HG02840 (cell line): Measurements from ENCODE around the gene OR6A2.
A peak's percentile ranks its signal among the peaks of the same experiment; 100 is the strongest.
"Not testable (repeated sequence)": the region's sequence is repeated elsewhere in the genome, so short reads cannot be mapped to it uniquely, and the experiment has no call there.

ENCODE experiments used
- ATAC-seq: cut with Tn5 transposase; IDR thresholded peaks from one replicate; pipeline ENCODE4 v1.9.1; 2021; ENCODE audit warnings: mild to moderate bottlenecking, moderate library complexity, moderate number of reproducible peaks; ENCODE audit not compliant: unreplicated experiment, low FRiP score

Gene OR6A2

DNA sequence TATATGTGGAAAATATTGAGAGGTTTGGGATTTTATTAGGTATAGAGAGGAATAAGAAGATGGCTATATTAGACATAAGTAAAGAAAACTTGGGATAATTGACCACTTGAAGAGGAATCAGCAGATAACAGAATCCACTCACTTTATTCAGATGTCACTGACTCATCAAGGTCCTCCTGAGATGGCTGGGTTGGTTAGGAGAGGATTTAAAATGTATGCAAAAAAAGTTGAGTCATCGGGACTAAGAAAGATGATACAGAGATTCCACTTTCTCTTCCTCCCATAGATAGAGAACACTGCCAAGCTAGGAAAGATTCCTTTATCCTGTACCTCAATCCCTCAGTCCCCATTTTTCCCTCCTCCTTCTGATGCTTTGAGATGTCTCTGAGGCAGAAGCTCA, at the start of gene OR6A2:
OR6A2 (minus strand) TSS at position 288 of the 400 bp plus-strand sequence. CDS start 3,981 bp downstream, outside the sequence.
- ATAC-seq = no peak

DNA sequence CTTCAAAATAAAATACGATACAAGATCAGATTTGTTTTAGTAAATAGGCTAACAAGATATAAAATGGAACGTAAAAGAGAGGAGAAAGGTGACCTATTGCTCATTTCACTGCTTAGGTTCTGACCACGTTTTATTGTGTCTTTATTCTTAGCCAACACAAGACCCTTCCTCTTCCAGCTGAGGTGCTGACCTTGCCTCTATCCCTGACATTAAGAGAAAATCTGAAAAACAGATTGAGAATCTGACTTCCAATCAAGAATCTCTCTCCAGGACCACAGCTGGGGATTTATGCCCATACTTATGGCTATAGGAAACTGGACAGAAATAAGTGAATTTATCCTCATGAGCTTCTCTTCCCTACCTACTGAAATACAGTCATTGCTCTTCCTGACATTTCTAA, 45.9 kb upstream of the OR6A2 start, which contains the start of gene OR10A5:
OR10A5 (plus strand) TSS at position 301 of the 400 bp plus-strand sequence; CDS start at position 301, 0 bp downstream.
- ATAC-seq = no peak

DNA sequence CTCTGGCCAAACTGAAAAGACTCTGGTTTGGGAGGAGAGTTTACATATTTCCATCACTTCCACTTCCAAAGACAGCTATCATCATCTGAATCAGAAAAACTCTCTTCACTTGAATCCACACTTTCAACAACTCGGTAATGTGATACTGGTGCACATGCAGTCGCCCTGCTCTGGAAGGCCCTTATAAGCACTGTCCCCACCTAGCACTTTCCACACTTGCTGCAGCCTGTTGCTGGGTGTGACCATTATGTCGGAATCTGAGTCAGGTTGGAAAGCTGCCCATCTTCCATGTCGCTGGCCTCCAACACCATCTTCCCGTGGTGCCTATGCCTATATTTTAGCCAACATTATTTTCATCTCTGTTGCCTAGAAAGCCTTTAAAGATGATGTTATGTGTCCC, 44.9 kb upstream of the OR6A2 start:
- ATAC-seq = no peak

DNA sequence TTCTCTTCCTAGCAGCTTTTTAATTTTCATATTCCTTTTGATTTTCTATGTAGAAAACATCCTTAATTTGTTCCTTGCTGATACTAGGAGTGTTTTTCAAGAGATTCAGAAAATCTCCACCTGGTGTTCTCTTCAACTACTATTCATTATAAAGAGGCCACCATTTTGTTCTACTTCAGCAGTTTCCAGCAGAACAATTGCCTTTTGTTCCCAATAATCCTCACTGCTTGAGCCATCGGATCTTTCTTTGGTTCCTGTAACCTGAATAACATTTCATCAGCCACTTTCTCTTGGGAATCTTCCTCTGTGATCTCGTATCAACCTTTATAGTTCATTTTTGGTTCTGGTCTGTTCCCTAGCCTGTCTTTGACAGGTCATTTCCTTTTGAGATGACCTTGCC, 44.2 kb upstream of the OR6A2 start:
- ATAC-seq = no peak

DNA sequence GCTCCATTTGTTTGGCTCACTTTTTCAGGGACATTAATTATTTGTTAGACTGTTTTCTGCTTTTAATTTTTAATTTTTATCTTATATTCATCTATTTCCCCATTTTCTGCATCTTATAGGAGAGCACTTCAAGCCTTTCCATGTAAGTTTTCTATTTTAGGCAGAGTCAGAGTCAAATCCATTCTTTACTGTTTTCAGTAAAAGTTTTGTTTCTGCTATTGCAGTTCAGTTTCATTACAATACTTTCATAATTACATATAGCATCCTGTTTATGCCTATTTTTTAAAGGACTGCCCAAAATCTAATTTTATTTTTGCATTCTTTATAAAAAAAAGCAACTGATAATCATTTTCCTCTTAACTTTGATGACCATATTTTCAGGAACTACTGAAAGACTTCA, 42.2 kb upstream of the OR6A2 start:
- no peak for ATAC-seq

DNA sequence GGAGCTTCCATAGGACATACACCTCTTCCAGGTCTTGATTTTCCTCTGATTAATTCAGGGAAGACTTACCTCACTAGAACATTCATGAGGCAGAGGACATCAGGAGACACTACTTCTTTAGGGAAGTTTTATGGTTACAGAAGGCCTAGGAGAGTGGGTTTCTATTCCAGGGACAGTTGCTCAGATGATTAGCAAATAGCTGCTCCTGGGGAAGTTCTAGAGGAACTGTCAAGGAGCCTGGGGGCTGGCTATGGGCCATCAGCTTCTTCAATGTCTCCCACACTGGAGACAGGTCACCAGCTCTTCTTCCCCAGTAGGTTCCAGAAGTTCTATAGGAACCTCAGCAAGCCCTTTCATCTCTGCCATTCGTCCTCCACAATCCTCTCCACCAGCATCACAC, 34.5 kb upstream of the OR6A2 start:
- ATAC-seq = no peak

DNA sequence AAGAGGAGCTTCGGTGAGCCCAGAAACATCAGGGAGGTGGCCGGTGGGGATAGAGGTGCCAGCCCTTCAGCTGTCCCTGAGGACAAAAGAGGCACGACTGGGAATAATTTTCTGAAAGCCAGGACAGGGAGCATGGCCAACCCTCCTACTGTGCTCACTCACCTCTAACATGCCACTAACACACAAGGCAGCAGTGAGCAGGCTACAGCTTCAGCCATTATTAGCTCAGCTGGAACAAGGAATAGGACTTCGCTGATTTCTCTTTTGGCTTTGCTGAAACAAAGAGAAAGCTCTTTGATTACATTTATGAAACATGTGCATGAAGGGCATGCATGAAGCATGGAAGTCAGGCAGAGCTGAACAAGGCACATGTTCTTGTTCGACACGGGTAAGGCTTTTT, 33.9 kb upstream of the OR6A2 start:
- no peak for ATAC-seq

DNA sequence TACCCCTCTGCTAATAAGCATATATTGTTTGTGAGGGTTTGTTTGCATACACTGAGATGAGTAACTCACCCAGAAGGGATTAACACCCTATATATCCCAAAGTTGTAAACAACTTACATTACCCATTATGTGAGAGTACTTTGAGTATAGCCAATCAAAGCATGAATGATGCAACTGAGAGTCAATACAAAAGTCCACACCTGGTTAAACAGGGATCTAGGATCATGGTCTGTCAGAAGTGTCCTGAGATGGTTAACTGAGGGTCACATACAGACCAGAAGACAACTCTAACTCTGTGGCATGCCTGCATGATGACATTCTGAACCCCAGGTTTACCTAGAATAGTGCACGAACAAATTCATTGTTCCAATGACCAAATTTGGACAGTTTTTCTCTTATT, 28.6 kb upstream of the OR6A2 start:
- no peak for ATAC-seq

DNA sequence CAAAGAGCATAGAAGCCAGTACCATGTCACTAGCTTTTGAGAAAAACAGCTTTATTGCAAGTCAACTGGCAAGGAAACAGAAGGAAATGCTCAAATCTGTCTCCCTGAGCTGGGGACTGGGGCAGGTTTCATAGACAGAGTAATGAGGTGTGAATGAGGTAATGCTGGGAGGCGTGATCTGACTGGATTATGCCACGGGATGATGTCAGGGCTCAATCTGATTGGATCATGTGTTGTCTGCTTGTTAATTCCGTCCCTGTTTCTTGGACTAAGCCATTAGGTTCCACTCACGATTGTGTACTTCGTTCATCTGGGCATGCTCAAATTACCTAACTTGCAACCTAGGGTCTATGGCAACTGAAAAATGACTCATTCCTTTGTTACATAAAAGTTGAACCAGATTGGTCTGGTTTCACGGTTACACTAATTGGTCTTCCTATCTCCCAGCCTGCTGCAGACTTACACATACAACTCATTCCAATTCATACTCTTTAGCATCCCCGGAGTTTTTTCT, 25.8 kb upstream of the OR6A2 start:
- ATAC-seq = no peak

DNA sequence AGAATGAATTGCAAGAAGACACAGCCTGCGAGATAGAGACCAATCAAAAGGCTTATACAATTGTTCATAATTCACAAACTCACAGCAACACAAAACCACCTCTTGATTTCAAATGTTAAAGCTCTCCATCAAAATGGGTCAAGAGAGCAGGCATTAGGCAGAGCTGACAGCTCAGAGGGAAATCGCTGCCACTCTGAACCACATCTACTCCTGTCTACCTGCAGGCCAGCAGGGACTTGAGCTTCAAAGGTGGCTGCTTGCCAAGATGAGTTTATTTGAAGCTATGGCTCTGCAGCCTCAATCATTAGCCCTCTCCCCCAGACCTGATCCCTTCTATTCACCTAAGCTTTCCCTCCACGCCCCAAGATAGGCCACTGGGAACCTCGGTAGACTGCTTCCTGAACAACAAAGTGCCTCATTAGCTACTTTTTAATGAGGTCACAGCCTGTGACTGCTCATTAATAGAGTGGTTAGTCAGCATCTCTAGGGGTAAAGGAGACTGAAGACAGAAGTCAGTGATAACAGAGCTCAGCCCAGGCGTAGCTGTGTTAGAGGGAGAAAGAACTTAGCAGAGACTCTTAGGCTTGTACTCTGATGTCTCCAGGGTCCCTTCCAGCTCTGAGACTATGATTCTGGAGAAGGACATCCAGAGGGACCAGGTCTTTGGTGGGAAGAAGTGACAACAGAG, 24.8 kb upstream of the OR6A2 start:
- ATAC-seq = no peak

DNA sequence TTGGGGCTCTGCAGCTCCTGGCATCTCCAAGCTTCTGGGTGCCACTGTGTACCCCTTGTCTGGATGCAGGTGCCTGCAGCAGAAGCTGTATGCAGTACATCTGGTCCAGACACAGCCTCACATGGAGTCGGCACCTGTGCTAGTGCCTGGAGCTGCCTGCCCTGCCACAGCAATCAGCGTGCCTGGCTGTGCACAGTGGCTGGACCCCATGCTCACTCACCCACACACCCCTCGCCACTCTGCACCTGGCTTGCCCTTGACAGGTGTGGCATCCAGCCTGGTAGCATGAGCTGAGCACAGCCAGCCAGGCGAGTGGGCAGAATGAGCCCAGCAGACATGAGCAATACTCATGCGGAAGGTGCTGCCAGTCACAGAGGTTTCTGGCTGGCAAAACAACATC, 19.5 kb upstream of the OR6A2 start:
- no peak for ATAC-seq

DNA sequence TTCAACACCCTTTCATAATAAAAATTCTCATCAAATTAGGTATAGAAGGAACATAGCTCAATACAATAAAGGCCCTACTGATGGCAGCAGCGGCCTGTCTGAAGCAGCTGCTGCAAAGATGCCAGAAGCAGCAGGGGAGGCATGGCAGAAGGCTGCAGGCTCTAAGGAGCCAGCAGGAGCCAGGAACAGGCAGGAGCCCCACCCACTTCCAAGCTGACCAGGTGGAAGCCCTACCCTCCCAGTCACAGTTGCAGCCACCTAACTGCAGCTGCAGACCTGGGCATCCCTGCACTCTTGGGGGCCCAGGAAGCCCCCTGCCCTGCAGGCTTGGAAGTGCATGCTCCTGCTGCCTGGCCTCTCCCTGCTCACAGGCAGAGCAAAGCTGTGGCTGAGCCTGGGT, 18.2 kb upstream of the OR6A2 start:
- no peak for ATAC-seq

DNA sequence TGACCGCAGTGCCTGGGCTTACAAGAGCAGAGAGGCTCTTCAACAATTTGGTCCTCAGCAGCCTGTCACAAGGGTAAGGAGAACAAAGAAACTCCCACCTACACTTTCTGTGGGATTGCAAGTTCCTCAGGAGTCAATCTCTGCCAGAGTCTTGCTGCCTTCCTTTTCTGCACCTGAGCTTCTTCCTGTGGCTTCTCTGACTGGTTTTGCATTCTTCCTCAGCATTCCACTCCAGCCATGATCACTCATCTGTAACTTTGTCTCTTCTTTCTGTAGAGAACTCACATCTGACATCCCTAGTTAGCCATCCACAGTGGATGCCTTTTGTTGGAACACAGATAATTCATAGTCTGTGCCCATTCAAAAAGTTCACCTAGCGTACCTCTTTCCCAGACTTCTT, 14.2 kb upstream of the OR6A2 start:
- no peak for ATAC-seq

DNA sequence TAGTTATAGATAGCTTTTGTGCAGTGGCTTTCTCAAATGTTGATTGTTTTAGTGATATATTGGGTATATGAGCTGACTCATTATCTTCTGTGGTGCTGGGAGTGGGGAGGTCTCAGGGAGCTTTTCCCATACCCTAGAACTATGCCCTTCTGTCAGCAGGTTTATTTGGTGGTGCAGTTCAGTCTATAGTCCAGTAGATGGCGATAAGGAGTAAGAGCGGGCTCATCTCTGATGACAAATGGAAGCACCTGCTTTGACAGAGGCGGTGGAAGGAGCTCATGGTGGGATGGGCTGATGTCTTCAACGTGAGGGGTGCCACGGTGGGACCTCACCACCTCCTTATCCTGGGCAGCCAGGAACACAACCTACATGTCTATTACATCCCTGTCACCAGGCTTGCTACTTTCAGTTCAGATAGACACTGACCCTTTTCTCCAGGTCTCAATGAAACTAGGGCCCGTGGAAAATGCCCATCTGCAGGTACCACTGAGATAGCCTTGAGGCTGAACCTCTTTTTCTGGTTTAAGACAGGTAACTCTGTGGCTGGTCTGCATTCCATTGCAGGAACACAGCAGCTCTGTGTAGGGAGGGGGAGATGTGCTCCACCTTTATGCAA, 13.0 kb upstream of the OR6A2 start:
- no peak for ATAC-seq

DNA sequence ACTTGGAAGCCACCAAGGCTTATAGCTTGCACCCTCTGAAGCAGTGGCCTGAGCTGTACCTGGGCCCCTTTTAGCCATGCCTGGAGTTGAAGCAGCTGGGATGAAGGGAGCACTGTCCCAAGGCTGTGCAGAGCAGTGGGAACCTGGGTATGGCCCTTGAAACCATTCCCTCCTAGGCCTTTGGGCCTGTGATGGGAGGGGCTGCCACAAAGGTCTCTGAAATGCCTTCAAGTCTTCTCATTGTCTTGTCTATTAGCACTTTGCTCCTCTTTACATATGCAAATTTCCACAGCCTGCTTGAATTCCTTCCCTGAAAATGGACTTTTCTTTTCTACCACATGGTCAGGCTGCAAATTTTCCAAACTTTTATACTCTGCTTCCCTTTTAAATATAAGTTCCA, 1.6 kb upstream of the OR6A2 start:
- not testable (repeated sequence) for ATAC-seq

DNA sequence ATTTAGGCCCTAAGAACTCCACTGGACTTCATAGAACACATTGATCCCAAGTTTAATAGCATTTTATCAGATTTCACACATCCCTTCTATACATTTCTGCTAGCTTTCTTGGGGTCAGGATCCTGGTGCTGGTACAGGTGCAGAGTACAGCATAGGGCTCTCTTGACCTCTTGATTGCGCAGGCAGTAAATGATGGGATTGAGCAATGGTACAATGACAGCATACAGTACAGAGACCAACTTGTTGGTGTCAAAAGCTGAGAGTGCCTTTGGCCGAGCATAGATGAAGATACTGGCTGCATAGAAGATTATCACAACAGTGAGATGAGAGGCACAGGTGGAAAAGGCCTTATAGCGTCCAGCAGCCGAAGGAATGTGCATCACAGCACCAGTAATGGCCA, 4.8 kb downstream of the OR6A2 start:
- no peak for ATAC-seq

DNA sequence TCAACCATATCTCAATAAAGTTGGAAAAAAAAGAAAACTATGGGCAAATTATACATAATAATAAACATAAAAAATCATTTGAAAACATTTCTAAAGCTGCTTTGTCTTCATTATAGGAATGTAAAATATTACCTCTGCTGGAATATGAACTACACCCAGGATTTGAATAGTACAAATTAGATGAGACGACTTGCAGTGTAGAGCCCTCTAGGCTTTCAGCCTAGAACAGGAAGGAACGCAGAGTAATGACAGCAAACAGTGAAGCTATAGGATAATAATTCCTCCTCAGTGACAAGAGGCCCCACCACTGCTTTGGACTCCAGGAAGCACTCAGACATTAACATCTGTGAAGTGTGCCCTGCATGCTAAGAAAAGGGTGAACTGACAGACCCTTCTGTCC, 8.9 kb downstream of the OR6A2 start:
- no peak for ATAC-seq

DNA sequence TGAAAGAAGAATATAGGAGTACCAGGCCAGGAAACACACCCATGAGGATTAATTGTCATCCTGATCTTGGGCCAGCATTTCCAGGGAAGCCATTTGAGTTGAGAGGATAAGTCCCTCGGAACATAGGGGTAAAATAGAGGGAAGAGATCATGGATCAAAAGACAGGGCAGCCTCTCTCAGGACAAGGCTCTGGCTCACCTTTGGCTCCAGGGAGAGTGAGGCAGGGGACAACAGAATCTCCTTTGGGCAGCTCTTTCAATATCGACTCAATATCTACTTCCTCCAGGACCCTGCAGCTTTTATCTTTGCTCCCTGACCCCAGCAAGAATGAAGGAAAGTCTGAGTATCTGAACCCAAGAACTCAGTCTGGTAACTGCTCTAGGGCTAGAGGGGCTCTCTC, 16.8 kb downstream of the OR6A2 start, which contains the start of gene OR2AG1:
OR2AG1 (plus strand) TSS at position 301 of the 400 bp plus-strand sequence. CDS start 2,018 bp downstream, outside the sequence.
- no peak for ATAC-seq

DNA sequence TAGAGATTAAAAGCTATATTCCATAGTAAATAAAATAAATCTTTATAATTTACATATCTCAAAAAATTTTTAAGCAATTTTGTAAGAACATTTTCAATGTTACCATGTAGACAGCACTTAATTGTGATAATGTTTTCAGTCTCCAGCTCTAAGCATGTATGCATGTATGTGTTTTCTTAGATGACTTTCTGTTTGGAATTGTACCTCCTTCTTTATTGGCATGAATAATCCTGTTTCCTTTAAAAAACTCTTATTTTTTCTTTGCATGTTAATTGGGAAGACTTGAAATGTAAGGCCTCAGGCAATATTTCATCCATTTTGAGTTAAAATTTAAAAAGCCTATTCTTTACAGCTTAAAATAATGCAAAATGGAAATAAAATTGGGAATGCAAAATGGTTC, 18.7 kb downstream of the OR6A2 start:
- no peak for ATAC-seq

DNA sequence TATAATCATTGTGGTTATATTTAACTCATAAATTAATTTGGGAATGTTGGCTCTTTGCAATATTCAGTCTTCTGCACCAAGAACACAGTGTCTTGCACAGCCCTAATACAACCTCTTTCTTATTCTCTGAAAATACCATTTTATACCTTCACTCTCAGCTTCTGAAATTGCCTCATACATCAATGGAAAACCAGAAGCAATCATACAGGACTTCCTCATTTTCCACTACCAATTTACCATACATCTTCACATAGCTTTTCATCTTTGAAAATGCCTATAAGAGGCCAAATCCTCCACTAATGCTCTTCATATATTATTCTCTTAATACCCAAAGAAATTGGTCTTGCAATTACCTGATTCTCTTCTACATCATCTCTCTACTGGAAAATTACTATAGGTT, 21.0 kb downstream of the OR6A2 start:
- no peak for ATAC-seq

DNA sequence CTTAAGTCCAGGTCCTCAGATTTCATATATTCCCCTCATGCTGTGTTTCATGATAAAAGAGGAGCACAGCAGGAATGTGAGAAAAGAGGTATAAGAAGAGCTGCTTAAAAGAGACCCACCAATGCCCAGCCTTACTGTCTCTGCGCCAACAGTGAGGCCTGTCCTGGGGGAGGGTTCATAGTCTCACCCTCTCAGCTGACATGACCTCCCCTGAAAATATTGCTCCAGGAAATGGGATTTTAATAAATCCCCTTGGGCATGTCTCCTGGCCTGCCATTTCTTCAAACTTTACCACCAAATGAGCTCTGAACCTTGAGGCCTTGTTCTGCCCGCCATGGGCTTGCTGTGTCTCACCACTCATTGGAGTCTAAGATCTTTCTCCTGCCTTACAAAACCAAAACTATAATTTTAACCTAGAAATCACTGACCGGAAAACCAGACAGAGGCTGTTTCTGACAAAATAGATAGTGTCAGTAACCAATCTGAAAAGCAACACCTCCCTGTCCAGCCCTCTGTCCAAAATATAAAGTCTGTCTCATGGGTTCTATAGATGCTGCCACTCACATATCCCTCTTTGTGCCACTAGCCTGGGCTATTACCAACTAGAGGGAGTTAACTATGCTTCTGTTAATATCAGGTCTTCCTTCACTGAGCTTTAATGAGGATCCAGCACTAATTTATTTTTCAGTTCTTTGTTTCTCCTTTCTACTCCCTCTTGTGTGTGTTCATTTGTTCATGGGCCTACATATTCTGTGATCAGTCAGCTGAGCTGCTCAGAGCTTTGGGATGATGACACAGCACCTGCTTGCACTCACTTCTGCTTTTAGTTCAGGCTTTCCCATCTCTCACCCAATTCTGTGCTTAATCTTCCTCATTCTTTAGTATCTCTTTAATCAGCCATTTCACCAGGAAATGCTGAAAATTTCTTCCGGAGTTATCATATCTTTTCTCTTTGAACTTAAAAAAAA, 27.3 kb downstream of the OR6A2 start, which contains the start of gene OR2AG2:
OR2AG2 (minus strand) TSS at position 51 of the 968 bp plus-strand sequence. CDS start 3,019 bp downstream, outside the sequence.
- peak; percentile 77 for ATAC-seq
